NCI-H526 (cell line): ENCODE results near the gene EML5.
"Not testable (repeated sequence)": the region's sequence is repeated elsewhere in the genome, so short reads cannot be mapped to it uniquely, and the experiment has no call there.

Source experiments
- DNase-seq, 2 experiments: peaks; one replicate each; lab custom pipeline; 2025; lab: John Stamatoyannopoulos, UW

Gene EML5

GRCh38 chr14:88802596-88802995 lies 9.8 kb upstream of the EML5 start:
- no peak for DNase-seq

GRCh38 chr14:88799522-88799921 lies 6.8 kb upstream of the EML5 start:
- DNase-seq: no peak

GRCh38 chr14:88798156-88798555 lies 5.4 kb upstream of the EML5 start:
- DNase-seq: peak in 1 of 2 experiments; percentile 20

GRCh38 chr14:88793259-88793625 lies 489 bp upstream of the EML5 start:
- DNase-seq: no peak

- DNase-seq: peak in 1 of 2 experiments; percentile 65
These were observed 902 bp downstream of the EML5 start for GRCh38 chr14:88791629-88792472.

- no peak for DNase-seq
These were observed 1.5 kb downstream of the EML5 start for GRCh38 chr14:88791252-88791621.

- DNase-seq: no peak
These were observed 2.1 kb downstream of the EML5 start for GRCh38 chr14:88790501-88791251.

GRCh38 chr14:88789573-88789972 lies 3.2 kb downstream of the EML5 start:
- DNase-seq: not testable (repeated sequence)

GRCh38 chr14:88786715-88787114 lies 6.0 kb downstream of the EML5 start:
- no peak for DNase-seq

GRCh38 chr14:88785911-88786310 lies 6.8 kb downstream of the EML5 start:
- DNase-seq: no peak

GRCh38 chr14:88775532-88775931 lies 17.2 kb downstream of the EML5 start:
- DNase-seq: no peak

GRCh38 chr14:88770736-88771135 lies 22.0 kb downstream of the EML5 start:
- DNase-seq: no peak

- DNase-seq: no peak
These were observed 27.6 kb downstream of the EML5 start for GRCh38 chr14:88765130-88765529.

- DNase-seq: no peak
These were observed 38.9 kb downstream of the EML5 start for GRCh38 chr14:88753873-88754272.

GRCh38 chr14:88750945-88751344 lies 41.8 kb downstream of the EML5 start:
- no peak for DNase-seq

GRCh38 chr14:88750413-88750812 lies 42.3 kb downstream of the EML5 start:
- no peak for DNase-seq

GRCh38 chr14:88749139-88749538 lies 43.6 kb downstream of the EML5 start:
- DNase-seq: no peak

- no peak for DNase-seq
These were observed 44.5 kb downstream of the EML5 start for GRCh38 chr14:88748288-88748687.

- DNase-seq: no peak
These were observed 46.7 kb downstream of the EML5 start for GRCh38 chr14:88746052-88746451.

- no peak for DNase-seq
These were observed 55.5 kb downstream of the EML5 start for GRCh38 chr14:88737245-88737644.

- DNase-seq: no peak
These were observed 59.6 kb downstream of the EML5 start for GRCh38 chr14:88733121-88733520.

GRCh38 chr14:88729159-88729558 lies 63.6 kb downstream of the EML5 start:
- no peak for DNase-seq

- no peak for DNase-seq
These were observed 65.7 kb downstream of the EML5 start for GRCh38 chr14:88727057-88727456.
